HG03139 (cell line): ENCODE measurements around the gene OR9Q1.

Experiments used
- ATAC-seq: cut with Tn5 transposase; IDR thresholded peaks from one replicate; pipeline ENCODE4 v1.9.1; 2021; ENCODE audit not compliant: unreplicated experiment

OR9Q1 gene

DNA sequence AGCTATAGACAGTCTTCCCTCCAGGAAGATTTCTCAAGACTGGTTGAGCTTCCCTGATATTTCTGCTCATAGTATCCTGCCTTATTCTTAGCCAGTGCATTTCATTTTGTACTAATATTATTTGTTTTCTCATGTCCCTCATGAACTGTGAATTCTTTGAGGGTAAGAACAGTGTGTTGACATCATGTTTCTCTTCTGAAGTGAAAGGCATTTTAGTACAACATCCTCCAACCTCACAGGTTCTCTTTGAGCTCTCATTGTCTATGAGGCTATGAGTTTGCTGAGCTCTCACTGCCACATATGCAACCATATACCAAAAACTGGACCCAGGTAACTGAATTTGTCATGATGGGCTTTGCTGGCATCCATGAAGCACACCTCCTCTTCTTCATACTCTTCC, 7.0 kb downstream of the OR9Q1 start, which contains the start of gene OR6Q1:
TSS of gene OR6Q1 (plus strand) at position 301 of the 400 bp plus-strand sequence. CDS start at position 301, 0 bp downstream.
- ATAC-seq = no peak

DNA sequence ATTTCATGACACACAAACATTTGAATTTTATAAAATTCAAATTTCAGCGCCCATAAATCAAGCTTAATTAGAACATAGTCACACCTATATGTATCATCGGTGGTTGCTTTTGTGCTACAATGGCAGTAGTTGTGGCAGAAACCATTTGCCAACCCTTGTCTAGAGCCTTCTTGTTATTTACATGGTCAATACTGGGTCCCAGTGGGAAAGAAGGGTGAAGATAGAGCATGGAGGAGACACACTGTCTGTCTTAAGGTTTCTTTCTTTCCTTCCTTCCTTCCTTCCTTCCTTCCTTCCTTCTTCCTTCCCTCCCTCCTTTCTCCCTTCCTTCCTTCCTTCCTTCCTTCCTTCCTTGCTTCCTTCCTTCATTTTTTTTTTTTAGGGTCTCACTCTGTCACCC, 10.8 kb downstream of the OR9Q1 start:
- ATAC-seq = no peak

GRCh38 chr11:58039589-58039988, 15.9 kb downstream of the OR9Q1 start:
- no peak for ATAC-seq

DNA sequence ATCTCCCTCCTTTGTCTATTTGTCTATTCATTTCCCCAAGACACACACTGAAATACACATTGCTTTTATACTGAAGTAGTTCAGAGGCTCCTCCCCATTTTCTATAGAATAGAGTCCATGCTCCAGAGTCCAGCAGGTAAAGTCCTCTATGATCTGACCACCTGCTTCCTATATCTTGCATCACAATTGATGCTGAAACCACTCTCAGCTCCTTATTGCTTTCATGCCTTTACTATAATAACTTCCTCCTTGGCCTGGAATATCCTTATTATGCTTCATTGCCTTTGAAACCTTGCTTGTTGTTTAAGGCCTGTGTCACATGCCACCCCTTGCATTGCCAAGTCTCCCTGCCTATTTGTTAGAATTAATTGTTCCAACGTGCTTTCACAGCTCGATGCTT, 19.7 kb downstream of the OR9Q1 start:
- no peak for ATAC-seq

- ATAC-seq = no peak
Measured at GRCh38 chr11:58046231-58046630, 22.6 kb downstream of the OR9Q1 start.

DNA sequence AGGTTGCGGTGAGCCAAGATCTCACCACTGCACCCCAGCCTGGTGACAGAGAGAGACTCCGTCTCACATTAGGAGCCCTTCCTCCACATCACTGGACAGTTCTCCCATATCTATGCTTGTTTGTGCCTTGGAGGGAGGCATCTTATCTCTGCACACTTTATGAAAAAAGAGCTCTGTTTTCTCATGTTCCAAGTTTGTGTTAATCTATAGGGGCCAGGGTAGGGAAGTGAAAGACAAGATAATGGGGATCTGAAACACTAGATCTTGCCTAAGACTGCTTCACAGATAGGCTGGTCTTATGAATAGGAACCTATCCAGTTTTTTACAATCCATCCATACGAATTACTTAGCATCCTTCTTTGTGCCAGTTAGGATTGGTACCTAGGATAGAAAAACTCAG, 24.1 kb downstream of the OR9Q1 start:
- ATAC-seq = no peak

- no peak for ATAC-seq
Measured at GRCh38 chr11:58055806-58056401, 32.2 kb downstream of the OR9Q1 start.

GRCh38 chr11:58057481-58057880, 33.8 kb downstream of the OR9Q1 start:
- no peak for ATAC-seq

DNA sequence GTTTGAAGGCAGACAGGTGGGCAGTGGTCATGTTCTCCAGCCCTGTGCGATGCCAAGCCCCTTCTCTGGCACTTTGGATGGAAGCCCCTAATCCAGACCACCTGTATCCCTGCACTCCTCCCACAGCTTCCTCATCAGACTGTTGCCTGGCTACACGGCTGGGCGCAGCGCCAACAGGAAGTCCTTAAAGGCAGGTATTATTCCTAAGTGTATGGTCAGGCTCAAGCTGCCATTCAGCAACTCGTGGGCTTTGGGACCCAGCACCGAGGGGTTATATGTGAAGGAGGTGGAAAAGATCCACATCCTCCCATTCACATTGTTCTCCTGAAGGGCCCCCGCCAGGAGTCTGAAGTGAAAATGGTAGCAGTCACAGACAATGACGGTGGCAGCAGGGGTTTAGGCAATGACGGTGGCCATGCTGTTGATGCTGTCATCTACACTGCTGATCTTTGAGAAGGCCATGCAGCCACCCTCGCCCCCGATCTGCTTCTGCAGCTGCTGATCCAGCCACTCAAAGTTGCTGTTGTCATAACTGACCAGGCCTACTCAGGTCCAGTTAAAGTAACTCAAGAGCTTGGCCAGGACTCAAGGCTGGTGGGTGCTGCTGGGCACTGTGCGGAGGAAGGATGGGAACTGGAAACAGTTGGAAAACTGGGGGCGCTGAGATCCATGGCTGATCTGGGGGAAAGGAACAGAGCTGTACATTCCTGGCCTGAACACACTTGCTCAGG, 34.8 kb downstream of the OR9Q1 start:
- no peak for ATAC-seq

GRCh38 chr11:58059007-58059350, 35.3 kb downstream of the OR9Q1 start:
- no peak for ATAC-seq

DNA sequence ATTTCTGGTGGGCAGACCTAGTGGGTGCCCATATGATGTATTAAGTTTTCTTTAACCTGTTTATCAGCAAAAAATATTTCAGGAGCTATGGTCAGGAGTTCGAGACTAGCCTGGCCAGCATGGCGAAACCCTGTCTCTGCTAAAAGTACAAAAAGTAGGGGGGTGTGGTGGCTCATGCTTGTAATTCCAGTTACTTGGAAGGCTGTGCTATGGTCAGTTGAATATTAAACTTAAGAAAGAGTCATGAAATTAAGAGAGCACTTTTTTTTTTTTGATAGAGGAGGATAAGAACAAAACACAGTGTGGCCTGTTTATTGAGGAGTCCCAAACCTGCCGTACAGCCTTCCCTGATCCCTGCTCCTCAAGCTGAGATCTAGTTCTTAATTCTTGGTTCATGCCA, 36.9 kb downstream of the OR9Q1 start:
- no peak for ATAC-seq

DNA sequence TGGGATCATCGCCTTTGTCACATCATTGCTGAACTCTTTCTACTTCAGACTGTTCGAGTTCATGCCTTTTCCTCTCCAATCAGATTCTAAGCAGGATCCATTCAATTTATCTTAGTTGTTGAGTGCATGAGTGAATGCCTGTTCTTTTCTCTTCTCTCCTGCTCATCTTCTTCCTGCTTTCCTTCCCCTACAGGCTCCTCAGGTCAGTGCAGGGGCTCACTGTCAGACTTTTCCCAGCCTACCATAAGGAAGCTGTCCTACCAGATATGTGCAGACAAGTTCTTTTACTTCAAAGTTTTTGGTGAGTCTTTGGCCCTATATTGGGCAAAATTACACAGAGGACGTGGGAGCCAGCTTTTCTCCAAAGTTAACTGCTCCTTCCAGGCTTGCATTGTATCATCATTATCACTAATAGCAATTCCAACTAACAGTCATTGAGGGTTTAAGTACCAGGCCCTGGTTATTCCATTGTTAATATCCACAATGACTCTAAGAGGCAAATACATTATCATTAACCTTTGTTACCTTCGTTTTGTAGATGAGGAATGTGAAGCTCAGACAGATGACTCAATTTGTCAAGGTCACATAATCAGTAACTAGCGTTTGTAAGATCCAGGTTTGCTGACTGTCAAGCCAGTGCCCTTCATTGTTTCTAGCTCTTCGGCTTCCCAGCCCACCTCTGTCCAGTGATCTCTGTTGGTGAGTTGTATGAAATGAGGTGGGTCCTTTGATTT, 37.4 kb downstream of the OR9Q1 start:
- no peak for ATAC-seq

GRCh38 chr11:58061813-58062212, 38.1 kb downstream of the OR9Q1 start:
- ATAC-seq = no peak

DNA sequence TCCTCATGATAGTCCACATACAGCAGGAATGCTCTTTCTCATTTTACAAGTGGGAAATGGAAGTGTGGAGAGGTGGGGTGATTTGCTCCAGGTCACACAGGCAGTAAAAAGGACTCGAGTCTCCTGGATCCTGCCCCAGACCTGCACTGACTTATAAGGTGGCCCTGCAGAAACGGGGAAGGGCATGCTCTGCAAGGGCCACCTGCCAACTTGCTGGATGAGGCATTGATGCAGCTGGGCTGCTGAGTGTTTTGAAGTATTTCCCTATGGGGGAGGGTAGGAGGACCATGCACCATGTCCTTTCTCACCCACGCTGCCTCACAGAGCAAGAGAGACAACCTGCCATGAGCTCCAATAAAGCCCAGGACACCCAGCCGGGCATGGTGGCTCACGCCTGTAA, 44.0 kb downstream of the OR9Q1 start:
- ATAC-seq = no peak

GRCh38 chr11:58068655-58069054, 45.0 kb downstream of the OR9Q1 start:
- ATAC-seq = no peak

DNA sequence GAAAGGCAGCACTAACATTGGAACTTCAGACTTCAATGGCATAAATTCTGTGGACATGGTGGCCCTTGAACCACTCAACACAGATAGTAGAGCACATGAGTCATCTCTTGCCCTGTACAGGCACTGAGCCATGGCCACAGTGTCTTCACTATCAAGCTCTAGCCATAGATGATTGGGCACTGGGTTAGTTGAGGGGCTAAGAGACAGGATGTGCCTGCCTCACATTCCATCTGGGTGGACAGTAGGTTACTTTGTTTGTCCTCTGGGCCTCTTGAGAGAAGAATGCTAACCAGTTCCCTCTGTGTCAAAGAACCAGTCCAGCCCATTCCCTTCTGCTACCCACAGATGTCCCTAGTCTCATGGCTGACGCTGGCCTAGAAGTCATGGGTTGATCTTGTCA, 46.9 kb downstream of the OR9Q1 start:
- no peak for ATAC-seq

DNA sequence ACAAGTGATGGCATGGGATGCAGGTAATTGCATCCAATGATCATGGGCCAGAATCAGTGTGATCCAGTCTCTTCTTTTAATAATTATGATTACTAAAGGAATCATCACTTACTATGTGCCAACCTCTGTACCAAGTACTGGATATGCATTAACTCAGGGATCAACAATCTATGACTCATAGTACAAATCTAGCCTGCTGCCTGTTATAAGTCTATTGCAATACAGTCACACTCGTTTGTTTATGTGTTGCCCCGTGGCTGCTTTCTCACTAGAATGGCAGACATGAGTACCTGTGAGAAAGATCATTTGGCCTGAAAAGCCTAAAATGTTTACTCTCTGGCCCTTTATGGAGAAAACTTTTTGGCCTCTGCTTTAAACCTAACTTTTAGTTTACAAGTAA, 52.1 kb downstream of the OR9Q1 start:
- no peak for ATAC-seq

DNA sequence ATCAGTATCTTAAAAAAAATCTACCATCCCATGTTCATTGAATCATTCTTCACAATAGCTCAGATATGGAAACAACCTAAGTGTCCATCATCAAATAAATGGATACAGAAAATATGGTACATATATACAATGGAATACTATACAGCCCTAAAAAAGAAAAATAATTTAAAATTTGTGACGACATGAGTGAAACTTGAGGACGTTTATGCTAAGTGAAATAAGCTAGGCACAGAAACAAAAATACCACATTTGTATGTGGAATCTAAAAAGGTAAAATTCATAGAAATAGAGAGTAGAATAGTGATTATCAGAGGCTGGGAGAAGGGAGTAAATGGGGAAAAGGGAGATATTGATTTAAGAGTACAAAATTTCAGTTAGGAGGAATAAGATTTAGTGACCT, 62.8 kb downstream of the OR9Q1 start:
- ATAC-seq = no peak

DNA sequence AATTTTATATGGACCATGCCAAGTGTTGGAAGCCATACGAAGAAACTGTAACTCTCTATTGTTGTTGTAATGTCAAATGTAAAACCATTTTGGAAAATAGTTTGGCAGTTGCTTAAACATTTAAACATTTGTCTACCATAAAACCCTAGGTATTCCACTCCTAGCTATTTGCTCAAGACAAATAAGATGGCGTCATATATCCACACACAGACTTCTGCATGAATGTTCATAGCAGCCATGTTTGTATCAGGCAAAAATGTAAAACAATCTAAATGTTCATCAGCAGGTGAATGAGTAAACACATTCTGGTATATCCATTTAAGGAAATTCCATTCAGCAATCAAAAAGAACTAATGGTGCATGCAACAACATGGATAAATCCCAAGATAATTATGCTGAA, 73.8 kb downstream of the OR9Q1 start:
- no peak for ATAC-seq

DNA sequence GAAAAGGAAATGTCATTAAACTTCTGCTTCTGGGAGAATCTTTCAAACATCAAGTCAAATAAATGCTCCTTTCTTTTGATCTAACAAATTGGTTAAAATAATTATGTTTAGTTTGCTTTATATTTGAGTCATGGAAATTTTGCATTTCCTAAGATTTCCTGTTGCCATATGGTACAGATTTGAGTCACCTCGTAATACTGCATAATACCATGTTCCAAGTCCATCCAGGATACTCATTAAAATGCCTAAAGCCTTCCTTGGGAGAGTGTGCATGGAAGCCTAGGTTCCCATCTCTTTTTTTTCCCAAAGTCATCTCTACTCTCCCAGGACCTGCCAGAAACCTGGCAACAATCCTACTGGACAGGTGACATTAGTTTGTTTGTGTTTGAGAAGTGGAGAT, 97.4 kb downstream of the OR9Q1 start:
- no peak for ATAC-seq

DNA sequence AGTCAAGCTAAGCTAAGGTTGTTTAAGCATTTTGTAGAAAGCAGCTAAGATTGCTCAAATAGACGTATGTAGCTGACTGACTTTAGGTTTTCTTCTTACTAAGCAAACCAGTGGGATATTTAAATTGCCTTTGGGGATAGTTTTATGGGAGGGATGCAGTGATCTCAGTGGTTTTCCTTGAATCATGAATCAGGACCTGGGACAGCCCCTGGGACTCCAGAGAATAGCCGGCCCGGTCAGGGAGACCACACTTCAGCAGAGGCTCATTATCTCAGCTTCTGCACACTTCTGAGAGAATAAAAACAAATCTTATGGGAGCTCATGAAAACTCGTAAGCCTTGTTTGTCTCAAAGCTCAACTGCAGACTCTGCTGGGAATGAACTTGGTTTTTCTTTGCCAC, 101.8 kb downstream of the OR9Q1 start, which contains the start of gene OR9I1:
TSS of gene OR9I1 (minus strand) at position 62 of the 400 bp plus-strand sequence. CDS start 6,086 bp downstream, outside the sequence.
- no peak for ATAC-seq

GRCh38 chr11:58127350-58127749, 103.7 kb downstream of the OR9Q1 start:
- no peak for ATAC-seq
